Activated CD8-positive, alpha-beta memory T cell treated with anti-CD3 and anti-CD28 coated beads for 48 hours (primary cell): ENCODE measurements around the gene FAM50B.

Experiments used
- DNase-seq, 3 experiments: peaks; one replicate each; pipeline ENCODE4 v3.0.0-alpha.2; 2020; ENCODE audit warnings: low read depth in 2 of 3, low spot score in 2 of 3

The FAM50B gene

DNA sequence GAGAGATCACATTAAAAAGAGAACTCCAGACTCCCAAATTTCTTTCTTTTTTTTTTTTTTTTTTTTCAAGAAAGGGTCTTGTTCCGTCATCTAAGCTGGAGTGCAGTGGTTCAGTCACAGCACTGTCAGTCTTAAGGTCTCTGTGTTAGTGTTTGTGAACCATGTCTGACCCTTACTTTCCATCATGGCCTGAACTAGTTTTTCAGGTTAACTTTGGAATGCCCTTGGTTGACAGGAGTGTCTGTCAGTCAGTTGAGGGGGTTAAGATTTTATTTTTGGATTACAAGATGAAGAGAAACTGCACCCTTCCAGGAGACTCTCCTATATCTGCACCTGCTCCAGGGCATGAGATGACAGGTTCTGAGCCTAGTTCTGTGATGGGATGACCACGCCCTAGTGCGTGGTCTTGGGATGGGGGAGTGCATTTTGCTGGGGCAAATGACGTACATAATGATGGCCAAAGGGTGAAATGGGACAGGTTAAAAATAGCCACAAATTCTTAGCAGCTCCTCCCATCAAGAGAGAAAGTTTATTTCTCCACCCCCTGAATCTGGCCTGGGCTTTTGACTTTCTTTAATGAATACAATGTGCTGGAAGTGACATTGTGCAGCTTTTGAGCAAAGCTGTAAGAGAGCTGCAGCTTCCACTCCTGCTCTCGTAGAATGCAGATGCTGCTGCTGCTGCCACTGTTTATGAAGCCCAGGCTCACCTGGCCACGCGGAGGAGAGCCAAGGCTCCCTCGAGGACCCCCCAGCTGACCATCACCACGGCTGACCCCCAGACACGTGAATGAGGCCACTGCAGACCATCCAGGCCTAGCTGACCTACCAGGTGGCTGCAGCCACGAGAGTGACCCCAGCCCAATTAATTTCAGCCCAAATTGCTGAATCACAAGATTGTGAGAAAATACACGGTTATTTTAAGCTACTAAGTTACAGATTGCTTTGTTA, 29.7 kb upstream of the FAM50B start:
- no peak for DNase-seq

GRCh38 chr6:3820563-3820962, 28.6 kb upstream of the FAM50B start:
- no peak for DNase-seq

- no peak for DNase-seq
Measured at GRCh38 chr6:3822747-3823445, 26.3 kb upstream of the FAM50B start.

DNA sequence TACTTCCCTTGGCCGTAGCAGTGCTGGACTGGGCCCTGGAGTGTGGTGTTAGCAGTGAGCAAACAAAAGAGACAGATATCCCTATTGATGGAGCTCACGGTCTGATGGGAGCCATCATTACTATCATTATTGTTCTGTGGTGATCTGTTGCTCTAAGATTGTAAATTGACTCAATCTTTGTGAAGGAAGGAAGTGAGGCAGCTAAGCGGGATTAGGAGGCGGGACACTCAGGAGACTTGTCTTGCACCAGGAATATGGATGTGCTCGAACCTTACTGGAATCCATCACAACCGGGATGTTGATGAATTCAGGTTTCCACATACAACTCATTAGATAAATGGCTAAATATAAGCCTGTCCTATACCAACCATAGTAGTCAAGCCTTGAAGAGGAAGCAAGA, 25.5 kb upstream of the FAM50B start:
- DNase-seq: no peak

GRCh38 chr6:3825331-3825831, 23.8 kb upstream of the FAM50B start:
- no peak for DNase-seq

DNA sequence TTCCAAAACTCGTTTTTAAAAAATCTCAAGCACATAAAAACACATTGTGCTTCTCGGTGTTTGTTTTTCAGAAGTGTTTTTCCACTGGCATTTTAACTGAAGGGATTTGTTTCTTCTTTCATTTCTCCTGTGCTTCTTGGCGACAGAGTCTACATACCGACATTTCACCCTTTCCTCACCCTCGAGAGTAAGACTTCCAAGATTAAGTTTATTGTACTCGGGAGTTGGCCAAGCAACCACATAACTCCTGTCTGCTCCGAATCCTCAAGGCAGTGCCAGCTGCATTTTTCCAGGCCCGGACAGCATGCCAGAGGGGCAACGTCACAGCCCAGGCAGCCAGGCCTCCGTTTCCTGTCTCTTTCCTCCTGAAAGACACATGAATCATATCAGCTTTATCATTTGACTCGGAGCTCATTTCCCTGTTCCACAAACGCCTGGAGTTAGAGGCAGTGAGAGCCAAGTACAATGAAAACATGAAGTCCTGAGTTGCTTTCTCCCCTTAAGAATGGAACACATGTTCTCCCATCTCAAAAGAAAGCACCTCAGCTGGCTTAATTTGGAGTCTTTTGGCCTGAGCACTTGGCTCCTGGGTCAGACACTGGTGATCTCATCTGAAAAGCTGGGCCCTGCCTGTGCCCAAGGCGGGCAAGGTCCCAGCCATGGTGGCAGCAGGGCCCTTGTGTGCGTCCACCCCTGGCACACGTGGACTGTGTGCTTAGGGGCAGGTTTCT, 23.2 kb upstream of the FAM50B start:
- DNase-seq: no peak

- no peak for DNase-seq
Measured at GRCh38 chr6:3829285-3829684, 19.9 kb upstream of the FAM50B start.

DNA sequence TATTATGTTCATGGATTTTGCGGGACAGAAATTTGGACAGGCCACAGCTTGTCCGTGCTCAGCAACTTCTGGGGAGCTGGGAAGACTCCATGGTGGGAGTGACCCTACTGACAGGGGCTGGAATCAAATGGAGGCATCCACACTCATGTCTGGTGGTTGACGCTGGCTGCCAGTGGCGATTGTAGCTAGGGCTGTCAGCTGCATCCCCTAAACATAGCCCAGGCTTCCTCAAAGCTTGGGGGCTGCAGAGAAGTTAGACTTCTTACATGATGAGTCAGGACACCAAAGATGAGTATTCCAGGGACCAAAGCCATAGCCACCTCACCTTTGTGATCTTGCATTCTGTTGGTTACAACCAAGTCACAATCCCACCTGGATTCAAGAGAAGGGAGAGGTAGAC, 18.4 kb upstream of the FAM50B start:
- no peak for DNase-seq

- DNase-seq: no peak
Measured at GRCh38 chr6:3831761-3832530, 17.2 kb upstream of the FAM50B start.

DNA sequence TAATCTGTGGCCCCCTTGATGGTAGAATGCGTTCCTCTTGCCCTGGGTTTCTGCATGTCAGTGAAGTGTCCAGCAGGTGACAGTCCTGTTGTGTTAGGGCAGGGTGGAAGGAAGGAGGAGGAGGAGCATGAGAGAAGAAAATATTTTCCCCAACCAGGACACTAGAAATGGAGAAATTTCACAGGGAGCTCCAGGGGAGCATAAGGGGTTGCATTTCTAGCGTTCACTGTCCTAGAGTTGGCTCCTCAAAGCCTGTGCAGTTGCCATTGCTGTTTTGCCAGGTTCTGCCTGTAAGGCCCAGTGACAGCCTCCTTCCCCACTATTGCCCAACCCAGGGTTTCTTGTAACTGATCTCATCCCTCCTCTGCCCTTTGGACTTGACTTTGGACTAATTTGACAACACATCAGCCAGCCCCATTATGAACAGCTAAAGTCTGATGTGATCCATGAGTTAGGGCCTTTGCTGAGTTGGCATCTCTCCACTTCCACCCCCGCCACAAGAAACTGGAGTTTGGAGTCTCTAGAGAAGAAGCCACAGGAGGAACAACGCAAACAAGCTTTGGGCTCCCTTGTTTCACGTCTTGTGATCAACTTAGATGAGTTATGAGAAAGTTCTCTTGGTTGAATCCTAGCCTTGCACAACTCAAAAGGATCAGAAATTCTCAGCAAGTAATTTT, 14.0 kb upstream of the FAM50B start:
- DNase-seq: no peak

DNA sequence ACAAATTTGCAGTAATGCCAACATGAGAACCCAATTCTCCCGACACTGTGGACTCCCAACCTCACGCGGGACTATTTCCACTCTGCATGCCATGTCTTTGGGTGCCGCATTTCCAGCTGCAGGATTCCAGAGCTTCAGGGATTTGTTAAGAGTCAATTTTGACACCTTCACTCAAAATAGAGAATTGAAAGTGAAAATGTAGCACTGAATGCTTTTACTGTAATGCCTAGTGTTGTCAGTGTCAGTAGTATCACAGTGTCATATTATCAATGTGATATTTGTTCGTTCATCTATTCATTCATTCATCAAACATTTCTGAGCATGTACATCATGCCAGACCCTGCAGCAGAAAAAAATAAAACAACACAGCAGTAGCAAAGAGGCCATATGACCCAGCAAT, 13.4 kb upstream of the FAM50B start:
- no peak for DNase-seq

DNA sequence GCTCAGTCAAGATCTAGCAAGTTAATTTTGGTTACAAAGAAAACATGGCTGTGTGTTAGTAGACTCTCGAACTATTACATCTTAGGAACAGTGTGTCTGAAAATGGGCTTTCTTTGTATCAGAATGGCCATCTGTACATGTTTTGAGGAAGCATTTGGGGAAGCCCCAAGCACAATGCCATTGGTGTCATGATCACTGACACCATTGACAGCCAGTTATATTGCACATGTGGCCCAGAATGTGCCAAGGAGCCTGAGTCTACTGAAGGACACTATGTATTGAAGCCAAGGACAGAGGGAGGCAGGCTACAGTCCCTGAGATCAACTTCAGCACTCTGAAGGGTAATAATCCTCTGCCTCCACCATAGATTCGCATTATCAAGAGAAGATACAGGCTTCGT, 12.6 kb upstream of the FAM50B start:
- DNase-seq: no peak

GRCh38 chr6:3837781-3838180, 11.4 kb upstream of the FAM50B start:
- no peak for DNase-seq

- no peak for DNase-seq
Measured at GRCh38 chr6:3838992-3839867, 9.9 kb upstream of the FAM50B start.

DNA sequence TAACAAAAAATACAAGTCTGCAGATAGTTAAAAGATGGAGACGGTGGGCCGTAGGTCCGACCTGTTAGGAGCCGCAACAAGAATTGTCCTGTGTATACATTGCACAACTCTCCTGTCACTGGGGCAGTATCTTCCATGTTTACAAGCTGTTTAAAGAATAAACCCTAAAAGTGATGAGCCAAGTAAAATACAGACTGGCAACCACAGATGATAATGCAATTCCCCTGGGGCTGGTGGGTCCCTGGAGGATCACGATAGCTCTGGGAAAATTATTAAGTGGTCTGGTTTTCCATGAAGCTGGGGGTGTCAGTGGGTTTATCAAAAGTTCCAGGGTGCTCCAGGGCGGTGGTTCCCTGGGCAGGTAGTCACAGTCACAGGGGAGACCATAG, 8.1 kb upstream of the FAM50B start:
- no peak for DNase-seq

DNA sequence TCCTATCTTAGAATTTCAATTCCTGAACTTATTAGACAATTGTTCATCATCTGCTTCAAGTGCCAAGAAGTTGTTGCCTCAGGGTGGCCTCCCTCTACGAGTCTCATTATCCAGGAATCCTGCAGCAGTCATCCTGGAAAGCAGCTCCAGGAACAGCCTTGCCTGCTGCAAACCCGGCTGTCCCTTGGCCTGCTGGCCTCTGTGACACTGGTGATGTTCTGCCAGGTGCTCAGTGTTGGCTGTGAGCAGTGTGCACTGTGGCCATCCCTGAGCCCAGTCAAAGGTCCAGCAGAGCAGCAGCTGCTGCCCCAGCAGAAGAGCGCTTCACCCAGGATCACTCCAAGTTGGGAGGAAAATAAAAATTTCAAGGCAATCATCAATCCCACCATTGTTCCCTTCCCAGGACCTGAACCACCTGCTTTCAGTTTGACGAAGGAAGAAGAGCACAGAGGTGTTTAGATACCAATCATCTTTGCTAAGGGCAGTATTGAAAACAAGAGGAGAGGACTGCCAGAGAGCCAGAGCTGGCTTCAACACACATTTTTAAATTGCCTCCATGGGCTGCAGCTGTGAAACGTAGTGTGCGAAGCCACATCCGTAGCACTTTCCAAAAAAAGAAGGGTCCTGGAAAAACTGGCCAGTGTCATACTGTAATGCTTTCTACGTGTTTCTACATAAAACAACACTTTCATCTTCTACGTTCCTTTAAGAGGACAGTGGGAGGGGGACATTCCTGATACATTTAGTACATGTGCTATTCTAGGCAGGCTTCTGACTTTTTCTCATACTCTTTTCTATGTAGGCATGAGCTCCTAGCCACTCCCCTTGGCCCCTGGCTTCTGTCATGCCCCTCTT, 7.2 kb upstream of the FAM50B start:
- DNase-seq: no peak

- DNase-seq: no peak
Measured at GRCh38 chr6:3843379-3844096, 5.6 kb upstream of the FAM50B start.

GRCh38 chr6:3844097-3844463, 5.1 kb upstream of the FAM50B start:
- DNase-seq: no peak
